NCI-H1417 (cell line): ENCODE measurements around the gene PLD4.

Experiments
- DNase-seq, 3 experiments: peaks; one replicate each; lab custom pipeline; 2025; lab: John Stamatoyannopoulos, UW

PLD4 gene

DNA sequence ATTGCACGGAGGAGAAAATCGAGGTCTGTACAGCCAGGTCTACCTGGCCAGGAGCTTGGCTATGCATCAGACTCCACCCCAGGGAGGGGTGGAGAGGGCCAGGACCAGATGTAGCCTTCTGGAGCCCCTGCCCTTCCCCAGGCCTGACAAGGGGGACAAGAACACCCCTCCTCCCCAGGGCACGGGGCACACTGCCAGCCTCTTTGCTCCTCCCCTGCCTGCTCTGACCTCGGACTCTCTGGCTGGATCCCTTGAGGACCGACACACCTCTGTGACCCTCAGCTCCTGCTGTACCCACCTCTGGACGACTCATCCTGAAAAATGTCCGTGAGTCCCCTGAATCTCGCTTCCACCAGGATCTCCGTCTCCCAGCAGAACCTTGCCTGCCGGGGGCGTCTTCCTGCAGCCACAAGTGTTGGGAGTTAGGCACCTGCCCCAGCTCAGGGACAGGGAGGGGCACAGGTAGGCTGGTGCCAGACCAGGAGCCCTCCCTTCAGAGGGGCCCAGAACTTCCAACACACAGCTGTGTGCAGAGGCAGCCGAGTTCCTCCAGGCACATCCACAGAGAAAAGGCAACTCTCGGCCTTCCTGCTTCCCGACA, 31.7 kb downstream of the PLD4 start:
- no peak for DNase-seq

DNA sequence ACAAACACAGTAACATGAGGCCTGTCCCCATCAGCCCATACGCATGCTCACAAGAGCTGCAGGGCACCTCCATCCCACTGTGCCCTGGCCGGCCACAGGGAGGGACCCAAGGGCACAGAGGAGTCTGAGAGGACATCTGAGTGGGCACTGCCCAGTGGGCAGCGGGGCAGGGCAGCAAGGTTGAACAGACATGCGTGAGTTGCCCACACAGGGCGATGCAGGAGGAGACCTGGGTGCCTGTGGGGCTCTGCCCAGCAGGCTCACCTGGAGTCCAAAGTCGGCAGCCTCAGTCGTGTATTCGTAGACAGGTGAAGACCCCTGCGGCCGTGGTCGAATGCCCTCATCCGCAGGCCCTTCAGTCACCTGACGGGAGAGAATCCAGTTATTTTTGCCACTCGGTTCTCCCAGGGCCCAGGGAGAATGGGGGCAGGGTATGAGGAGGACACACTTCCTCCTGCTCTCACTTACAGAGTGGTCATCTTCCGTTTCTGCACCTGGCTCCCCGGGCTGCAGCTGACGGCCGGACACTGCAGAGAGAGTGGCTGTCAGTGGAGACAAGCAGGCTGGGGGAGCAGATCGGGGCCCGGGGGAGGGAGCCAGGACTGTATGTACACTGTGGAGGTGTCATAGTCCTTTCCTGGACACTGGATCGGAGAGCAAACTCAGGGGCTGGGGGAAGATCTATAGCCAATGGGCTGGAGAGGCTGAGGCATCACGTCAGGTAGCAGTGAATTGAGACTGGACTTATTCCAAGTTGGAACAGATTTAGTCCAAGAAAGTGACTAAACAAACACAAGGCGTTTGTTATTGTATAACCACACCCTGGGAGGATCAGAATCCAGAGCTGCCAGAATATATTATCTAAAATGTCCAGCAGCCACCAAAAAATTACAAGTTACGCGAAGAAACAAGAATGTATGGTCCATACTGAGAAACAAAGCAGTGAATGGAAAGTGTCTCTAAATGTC, 32.8 kb downstream of the PLD4 start:
- DNase-seq = no peak

DNA sequence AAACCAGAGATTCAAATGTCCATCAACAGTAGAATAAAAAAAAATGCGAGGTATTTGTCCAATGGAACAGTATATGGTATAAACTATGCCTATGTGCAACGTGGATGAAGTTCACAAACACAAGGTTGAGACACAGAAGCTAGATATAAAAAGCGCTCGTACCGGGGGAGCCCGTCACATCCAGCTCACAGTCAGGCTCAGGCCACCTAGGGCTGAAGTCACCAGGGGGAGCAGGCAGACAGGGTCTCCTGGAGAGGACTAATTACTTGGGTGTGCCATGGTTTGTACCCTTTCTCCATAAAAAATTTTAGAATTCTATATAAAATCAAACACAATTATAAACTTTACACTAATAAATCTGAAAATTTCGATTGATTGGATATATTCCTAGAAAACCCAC, 39.9 kb downstream of the PLD4 start:
- DNase-seq = no peak

DNA sequence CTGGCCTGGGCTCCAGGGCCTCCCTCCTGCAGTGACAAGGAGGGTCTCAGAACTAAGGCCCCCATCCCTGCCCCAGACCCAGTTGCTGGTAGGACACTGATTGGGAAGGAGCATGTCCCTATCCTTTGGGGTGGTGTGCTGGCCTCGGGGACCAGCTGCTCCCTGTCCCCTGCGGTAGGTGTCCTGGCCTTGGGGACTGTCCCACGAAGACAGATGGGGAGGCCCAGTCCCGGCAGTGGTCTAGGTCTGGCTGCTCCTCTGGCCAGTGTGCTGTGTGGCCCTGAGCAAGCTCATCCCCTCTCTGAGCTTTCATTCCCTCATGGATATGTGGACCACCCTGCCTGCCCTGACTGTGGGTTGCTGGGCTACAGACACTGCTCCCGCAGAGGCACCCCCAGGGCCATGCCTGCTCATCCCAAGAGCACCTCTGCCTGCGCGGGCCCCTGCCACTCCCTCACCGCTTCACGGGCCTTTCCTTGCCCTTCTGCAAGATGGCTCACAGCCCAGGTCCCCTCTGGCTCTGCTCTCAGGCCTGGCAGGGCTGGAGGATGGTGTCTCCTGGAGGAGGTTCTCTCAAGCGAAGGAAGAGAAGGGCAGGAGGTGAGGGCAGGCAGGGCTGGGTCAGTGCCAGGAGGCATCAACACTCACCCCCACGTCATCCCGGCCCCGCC, 41.0 kb downstream of the PLD4 start:
- DNase-seq = no peak

DNA sequence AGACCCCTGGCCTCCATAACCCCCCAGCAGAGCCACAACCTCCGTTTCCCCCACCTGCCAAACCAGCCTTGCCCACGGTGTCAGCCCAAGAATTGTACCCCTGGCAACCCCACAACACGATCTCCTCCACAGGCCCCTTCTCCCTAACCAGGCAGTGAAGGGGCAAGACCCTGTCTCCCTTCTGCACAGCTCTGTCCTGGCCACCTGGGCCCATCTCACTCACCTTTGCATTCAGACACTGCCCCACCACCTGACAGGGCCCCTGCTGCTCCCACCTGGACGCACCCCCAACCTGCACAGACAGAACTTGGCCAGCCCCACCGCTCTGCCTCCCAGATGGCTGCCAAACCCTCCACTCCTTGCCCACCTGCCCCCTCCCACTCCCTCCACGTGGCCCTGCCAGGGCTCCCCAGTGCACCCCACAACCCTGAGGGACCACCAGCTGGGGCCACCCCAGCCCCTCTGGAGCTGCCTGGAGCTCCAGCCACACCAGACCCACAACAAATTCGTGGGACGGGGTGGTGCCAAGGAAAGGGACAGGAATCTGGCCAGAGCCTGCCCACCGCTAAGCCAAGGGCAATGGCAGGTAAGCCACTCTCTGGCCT, 41.7 kb downstream of the PLD4 start:
- no peak for DNase-seq

DNA sequence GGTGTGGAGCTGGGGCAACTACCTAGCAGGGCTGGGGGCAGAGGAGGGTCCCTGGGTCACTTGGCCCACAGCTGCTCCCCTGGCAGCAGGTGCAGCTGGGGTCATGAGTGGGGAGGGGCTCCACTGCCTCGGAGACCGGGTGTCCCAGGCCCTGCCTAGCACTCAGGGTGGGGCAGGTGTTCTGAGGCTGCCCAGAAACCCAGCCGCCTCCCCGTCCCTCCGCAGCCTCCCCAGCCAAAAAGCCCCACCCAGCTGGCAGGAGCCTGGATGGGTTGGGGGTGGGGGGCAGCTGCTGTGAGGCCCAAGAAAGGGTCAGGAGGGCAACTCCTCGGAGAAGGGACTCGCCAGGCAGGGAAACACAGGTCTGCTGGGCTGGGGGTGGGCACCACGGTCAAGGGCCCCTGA, 42.3 kb downstream of the PLD4 start:
- DNase-seq = no peak

DNA sequence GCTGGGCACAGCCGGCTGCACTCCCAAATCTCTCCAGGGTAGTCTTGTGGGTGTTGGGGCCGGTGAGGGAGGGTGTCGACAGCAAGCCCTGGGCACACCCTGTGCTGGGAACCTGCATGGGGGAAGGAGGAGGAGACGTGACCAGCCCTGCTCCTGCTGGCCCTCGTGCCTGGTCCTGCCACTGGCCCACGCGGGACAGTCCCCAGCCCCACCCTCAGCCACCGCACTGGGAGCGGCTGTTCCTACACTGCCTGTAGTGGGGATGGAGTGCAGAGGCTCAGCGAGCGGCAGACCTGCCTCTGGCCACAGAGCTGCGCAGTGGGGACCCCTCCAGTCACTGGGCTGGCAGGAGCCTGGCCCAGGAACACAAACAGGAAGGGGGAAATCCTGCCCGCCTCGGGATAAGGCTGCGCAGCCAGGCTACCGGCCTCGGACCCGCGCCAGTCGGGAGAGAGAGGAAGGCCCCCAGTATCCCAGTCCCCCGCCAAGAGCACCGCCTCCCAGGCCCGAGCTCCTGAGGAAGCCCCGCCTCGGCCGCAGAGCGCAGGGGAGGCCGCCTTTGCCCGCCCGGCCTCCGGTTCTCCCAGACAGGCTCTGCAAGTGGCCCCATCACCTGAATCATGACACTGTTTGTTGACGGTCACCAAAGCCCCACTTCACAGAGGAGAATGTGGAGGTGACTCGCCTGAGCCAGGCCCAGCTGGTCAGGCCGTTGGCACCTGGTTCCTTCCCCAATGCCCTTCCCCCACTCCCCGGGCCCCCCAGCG, 42.9 kb downstream of the PLD4 start:
- no peak for DNase-seq

DNA sequence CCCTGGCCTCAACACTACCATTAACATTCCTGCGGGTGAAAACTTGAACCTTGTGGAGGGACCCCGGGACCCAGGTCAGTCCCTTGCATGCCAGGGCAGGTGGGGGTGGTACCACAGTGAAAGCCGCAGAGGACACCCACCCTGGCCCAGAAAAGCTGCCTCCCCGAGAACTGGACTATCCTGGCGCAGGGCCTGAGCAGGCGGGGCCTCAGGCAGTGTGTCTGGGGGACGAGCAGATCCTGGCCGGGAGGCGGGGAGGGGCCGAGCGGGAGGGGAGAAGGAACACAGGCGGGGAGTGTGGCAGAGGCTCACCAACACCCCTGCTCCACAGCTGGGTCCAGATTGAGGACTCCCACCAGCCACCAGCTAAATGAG, 43.5 kb downstream of the PLD4 start:
- no peak for DNase-seq

DNA sequence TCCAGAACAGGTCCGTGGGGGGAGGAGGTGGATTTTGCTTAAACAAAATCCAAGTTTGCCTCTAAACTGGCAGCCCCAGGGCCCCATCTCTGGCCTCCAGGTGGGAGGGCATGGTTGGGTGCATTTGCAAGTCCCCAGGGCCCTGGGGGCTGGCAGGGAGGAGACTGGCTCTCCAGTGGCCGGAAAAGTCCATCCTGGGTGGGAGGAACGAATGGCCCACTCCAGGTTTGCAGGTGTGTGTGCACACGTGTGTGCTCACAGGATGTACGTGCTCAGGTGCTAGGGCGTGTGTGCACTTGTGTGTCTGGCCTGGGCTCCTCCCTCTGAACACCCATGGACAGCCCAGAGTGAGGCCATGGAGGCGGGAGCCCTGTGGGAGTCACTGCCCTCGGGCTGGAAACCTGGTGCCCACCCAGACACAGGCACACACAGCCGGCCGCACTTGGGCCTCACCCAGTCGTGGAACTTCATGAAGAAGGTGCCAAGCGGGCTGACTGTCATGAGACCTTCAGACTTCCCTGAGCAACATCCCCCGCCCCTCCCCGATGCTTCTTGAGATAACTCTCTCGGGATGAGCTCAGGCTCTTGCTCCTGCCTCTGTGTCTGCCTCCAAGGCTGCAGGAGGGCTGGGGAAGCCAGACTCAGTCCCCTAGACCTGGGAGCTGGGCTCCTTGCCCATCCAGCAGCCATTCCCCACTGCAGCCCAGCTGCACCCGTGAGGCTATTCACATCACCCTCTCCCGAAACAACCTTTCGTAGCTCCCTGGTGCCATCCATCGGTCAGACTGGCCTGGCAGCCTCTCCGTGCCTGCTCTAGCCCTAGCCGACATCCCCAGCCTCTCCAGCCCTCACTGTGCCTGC, 44.1 kb downstream of the PLD4 start:
- peak in 1 of 3 experiments; percentile 8 for DNase-seq

DNA sequence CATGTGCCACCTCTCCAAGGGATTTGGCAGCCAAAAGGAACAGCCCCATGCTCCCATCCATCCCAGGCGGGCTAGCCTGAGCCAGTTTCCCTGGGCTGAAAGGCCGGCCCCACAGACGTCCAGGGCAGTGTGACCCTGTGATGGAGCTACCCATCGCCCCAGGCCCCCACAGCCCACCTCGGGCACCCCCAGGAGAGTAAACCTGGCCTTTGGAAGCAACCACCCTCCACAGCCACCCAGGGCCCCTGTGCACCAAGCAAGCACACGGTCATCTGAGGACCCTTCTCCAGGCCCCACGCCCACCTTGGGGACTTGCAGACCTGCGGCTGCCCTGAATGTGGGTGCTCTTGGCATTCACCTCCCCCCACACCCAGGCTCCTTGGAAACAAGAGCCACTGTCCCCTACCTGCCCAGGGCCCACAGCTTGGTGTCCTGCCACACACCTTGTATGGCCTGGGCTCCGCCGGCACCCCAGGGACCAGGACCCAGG, 45.1 kb downstream of the PLD4 start:
- no peak for DNase-seq

DNA sequence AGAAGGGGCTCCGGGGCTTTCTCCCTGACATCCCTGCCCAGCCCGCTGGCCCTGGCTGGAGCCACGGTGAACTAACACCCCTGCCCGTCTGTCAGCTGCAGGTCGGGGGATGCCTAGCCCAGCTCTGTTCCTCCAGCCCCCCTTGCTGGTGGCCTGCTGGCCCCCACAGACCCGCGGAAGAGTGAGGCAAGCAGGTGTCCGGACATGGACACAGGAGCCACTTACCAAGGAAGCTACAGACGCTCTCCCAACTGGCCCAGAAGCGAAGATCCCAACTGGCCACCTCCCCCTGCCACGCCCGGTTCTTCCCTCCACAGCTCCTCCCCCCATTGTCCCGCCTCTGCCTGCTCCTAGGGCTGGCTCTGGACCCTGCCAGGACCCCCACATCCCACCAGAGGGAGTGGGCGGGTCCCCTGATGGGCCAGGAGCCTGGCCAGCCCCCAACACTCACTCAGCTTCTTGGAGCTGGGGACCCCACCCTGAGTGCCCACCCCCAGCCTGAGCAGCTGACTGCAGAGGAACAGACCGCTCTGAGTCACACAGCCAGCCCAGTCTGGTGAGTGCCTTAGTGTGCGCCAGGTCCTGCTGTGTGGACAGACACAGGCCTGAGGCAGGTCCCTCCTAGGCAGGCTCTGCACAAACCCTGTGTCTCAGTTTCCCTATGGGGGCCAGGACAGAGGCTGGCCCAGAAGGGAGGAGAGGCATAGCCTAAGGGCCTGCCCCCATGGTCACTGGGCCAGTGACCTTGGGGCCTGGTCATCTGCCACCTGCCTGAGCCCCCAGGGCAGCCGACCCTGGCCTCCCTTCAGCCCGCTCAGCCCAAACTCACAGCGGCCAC, 45.8 kb downstream of the PLD4 start:
- DNase-seq = no peak

DNA sequence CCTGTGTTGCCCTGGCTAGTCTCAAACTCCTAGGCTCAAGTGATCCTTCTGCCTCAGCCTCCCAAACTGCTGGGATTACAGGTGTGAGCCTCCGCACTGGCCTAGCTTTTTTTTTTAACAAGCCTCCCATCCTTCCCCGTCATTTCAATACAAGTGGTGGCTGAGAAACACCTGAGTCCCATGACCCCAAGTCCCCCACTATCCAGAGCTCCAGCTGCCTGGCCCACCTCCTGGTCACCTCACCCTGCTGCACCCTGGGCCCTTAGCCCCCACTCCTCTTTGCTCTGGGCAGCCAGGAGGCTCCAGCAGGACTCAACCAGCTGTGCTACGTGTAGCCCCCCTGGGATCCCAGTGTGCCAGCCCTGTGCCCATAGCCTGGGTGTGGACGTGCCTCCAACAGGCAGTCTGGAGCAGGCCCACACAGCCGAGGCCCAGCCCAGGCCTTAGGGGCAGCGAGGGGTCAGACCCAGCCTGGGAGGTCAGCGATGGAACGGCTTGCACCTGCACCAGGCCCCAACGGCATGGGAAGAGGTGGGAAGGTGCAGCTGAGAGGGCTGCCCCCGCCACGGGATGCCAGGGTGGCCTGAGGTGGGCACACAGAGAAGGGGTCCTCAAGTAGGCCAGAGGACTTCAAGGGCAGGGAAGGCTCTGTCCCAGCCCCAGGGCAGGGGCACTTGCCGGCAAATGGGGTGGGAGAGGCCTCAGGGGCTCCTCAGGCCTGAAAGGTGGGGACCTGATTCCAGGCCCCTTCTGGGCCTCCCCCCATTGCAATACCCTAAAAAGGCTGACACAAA, 47.0 kb downstream of the PLD4 start:
- no peak for DNase-seq

DNA sequence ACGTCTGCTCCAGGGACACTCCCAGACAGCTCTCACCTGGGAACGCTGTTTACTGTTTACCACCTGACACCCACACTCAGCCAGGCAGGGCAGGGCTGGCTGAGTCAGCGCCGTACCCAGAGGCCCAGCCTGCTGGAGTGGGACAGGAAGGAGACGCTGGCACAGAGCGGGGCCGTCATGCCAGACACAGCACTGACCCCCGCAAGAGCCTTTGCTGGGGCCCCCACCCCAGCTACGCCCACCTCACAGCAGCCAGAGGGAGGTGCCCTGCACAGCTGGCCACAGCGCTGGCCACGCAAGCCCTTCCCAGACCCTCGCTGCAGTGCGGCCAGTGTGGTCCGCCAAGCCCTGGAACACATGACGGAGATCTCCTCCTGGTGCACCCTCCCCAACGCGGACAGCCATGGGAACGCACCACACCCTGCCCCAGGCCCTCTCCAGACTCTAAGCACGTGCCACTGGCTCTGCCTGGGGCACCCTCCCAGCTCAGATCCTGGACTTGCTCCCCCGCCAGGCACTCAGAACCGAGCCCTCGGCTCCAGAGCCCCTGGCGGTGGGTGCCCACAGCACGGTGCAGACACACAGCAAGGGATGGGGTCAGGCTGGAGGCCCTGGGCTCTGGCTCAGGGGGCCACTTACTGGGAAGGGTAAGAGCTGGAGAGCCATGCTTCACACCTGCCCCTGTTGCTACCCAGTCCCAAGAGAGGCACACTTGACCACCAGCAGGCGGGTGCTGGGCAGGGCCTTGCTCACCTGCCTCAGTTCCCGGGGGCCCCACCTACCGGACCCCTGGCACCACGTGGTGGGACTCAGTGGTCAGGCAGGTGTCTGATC, 47.8 kb downstream of the PLD4 start:
- peak in 1 of 3 experiments; percentile 46 for DNase-seq

DNA sequence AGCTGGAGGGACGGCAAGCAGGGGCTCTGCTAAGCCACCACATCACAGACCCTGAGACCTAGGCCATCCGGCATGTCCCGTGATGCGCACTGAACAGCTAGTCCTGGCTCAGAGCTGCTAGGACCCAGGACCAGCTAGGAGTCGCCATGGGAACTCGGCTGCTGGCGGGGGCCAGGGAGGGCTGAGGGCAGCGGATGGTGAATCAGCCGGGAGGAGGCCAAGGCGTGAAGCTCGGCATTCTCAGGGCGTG, 48.4 kb downstream of the PLD4 start:
- peak in 2 of 3 experiments; percentile 36 to 51 for DNase-seq

DNA sequence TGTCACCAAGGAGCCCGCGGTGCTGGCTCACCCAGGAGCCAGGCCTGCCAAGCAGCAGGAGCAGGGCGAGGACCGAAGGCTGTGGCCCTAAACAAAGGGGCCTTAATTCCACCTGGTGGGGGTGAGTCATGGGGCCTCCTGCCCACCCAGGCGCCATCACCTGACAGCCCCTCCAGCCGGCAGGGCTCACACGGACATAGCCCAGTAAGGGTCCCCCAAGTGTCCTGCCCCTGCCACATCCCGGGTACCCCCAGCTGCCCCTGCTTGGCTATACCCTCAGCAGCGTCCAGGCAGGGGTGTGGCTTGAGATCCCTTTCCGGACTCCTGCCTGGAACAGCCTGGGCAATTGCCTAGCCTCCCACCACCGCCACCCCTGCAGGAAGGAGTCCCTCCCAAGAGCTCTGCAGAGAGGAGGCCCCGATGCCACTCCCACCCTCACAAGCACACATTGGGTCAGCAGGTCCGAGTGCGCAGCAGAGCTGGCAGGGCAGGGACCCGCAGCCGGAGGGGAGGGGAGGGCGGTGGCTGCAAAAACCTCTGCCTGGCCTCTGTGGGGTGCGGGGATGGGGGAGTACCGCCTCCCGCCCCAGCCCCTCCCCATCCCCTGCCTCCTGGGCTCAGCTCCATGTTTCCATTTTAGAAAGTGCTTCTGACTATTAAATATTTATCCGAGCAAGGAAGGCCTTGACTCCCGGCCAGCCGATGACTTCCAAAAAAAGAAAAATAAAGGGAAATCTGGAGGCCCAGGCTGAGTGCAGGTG, 48.9 kb downstream of the PLD4 start:
- no peak for DNase-seq

DNA sequence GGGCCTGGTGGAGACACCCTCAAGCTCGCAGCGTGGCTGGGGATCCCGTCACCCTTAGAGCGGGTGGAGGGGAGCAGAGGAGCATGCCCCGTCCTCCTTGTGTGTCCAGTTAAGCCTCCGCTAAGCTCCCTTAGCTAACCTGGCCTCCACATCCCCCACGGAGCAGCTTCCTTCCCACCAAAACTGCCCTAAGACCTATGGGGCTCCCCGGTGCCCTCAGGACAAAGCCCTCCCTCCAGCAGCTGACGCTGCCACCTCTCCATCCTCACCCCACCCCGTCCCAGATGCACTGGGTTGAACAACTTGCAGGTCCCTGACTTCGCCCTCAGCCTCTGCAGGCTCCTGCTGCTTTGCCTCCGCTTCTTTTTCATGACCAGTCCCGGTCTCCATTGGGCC, 49.5 kb downstream of the PLD4 start:
- no peak for DNase-seq

DNA sequence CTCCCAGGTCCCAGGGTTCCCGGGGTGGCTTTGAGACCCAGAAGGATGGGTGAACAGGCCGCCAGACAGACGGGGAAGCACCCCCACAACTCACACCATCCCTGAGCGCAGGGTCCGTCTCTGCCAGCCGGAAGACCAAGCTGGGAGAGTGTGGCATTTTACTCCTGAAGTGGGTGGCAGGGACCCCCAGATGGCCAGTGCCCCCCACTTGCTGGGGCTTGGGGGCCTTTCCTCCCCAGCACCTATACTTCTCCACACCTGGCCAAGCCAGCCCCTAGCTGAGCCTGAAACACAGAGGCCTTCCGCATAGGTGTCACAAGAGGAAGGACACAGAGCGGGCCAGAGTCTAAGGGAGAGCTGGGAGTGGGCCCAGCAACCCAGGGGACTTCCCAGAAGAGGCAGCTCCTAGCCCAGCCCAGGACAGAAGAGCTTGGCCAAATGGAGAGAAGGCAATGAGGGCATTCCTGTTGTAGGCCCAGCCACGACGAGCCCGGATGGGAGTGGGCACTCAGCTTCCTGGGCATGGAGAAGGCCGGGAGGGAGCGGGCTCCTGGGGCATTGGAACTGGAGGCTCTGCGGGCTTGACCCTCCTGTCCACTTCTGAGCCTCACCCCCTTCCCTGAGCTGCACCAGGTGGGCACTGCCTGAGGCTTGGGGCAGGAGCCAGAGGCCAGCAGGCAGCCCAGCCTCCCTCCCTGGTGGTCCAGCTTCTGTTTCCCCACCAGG, 50.1 kb downstream of the PLD4 start:
- DNase-seq = no peak
